GM18861 (cell line): ENCODE results near the gene MYD88.
"Not testable (repeated sequence)": the region's sequence is repeated elsewhere in the genome, so short reads cannot be mapped to it uniquely, and the experiment has no call there.

Experiments used
- ATAC-seq: cut with Tn5 transposase; IDR thresholded peaks from one replicate; pipeline ENCODE4 v1.9.1; 2021; ENCODE audit not compliant: unreplicated experiment

MYD88 gene

GRCh38 chr3:38125305-38126120 is 12.9 kb upstream of the MYD88 start:
- no peak for ATAC-seq

GRCh38 chr3:38126121-38126892 is 12.2 kb upstream of the MYD88 start:
- ATAC-seq = no peak

GRCh38 chr3:38127611-38128302 is 10.7 kb upstream of the MYD88 start:
- ATAC-seq = no peak

GRCh38 chr3:38128303-38128655 is 10.2 kb upstream of the MYD88 start:
- ATAC-seq = no peak

- ATAC-seq = no peak
These were observed 9.4 kb upstream of the MYD88 start for GRCh38 chr3:38129058-38129457.

- no peak for ATAC-seq
These were observed 7.8 kb upstream of the MYD88 start for GRCh38 chr3:38130631-38131065.

- no peak for ATAC-seq
These were observed 6.7 kb upstream of the MYD88 start for GRCh38 chr3:38131621-38132369.

- ATAC-seq = no peak
These were observed 5.3 kb upstream of the MYD88 start for GRCh38 chr3:38133209-38133556.

- ATAC-seq = no peak
These were observed 4.7 kb upstream of the MYD88 start for GRCh38 chr3:38133557-38134405.

- not testable (repeated sequence) for ATAC-seq
These were observed 3.8 kb upstream of the MYD88 start for GRCh38 chr3:38134517-38135143.

- ATAC-seq = not testable (repeated sequence)
These were observed 2.7 kb upstream of the MYD88 start for GRCh38 chr3:38135621-38136277.

GRCh38 chr3:38136393-38136776 is 2.1 kb upstream of the MYD88 start:
- no peak for ATAC-seq

GRCh38 chr3:38136777-38137614 is 1.5 kb upstream of the MYD88 start, which contains the start of gene ACAA1:
ACAA1 (minus strand) TSS chr3:38137127; CDS start chr3:38137035, 92 bp downstream.
- ATAC-seq = peak; percentile 83

- no peak for ATAC-seq
These were observed 679 bp upstream of the MYD88 start for GRCh38 chr3:38137615-38138348.

- ATAC-seq = no peak
These were observed 730 bp downstream of the MYD88 start for GRCh38 chr3:38139191-38139590.

GRCh38 chr3:38139652-38140051 is 1.2 kb downstream of the MYD88 start:
- no peak for ATAC-seq

GRCh38 chr3:38140326-38141172 is 2.1 kb downstream of the MYD88 start:
- ATAC-seq = no peak
